Sigmoid colon (tissue), 4 donors: Measurements from ENCODE around the gene MRPS18A.

ENCODE experiments used
- EP300 ChIP-seq, 4 donors: sonication (generic); formaldehyde crosslinking; IDR thresholded peaks; one replicate each; pipeline ENCODE4 v1.6.1; 2017; ENCODE audit warnings: antibody characterized with exemption in 4 of 4
- TF ChIP-seq, protein P1 (sequence below), 4 experiments: fragments of 450-650 bp in 3 of 4; fragments of 200-600 bp in 1 of 4; IDR thresholded peaks; one replicate each; pipeline ENCODE4 v1.5.1; 2016 to 2019; ENCODE audit warnings: antibody characterized with exemption in 4 of 4, mild to moderate bottlenecking in 3 of 4, moderate library complexity in 2 of 4

DNA sequence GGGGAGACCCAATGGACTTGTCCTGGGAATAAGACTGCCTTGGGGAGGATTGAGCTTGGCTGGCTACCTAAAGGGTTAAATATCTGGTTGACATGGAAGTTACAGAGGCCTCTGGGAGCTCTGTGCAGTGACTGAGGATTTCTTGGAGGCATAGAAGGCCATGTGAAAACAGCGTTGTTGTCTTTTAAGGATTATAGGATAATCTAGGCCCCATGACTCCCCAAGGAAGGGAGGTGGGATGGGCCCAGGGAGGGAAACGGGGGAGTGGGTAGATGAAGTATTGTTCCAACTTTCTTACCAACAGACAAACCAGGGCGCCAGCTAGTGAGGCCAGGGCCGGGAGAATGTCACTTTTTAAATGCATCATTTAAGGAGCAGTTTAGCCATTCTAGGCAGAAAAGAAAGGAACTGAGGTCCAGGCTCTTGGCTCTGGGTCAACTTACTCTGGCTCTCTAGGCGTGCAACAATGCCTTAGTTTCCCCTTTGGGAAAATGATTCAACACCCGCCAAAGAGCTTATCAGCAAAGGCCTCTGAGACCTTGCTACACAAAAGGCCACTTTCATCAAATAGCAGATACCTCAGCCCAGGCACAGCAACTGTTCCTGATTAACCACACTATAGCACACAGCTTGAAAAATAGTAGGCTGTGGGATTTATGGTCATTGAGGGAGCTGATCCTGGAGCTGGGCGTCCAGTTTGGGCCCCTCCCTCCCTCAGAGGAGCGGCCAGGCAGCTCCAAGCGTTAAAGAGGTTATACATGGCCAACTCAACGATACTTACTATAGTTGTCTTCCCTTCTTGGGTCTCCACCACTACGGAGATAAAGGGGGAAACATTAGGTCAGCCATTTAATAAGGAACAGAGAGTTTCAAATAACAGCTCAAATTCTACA, 7.0 kb downstream of the MRPS18A start:
- TF ChIP-seq, protein P1, sequence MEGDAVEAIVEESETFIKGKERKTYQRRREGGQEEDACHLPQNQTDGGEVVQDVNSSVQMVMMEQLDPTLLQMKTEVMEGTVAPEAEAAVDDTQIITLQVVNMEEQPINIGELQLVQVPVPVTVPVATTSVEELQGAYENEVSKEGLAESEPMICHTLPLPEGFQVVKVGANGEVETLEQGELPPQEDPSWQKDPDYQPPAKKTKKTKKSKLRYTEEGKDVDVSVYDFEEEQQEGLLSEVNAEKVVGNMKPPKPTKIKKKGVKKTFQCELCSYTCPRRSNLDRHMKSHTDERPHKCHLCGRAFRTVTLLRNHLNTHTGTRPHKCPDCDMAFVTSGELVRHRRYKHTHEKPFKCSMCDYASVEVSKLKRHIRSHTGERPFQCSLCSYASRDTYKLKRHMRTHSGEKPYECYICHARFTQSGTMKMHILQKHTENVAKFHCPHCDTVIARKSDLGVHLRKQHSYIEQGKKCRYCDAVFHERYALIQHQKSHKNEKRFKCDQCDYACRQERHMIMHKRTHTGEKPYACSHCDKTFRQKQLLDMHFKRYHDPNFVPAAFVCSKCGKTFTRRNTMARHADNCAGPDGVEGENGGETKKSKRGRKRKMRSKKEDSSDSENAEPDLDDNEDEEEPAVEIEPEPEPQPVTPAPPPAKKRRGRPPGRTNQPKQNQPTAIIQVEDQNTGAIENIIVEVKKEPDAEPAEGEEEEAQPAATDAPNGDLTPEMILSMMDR (IDR thresholded peaks at IDR 0.05), result no peak
- no peak for TF ChIP-seq EP300 (IDR thresholded peaks at IDR 0.05)
